ENCODE data around the gene SHC3. TPM values are rescaled to one million over a fixed set of nuclear protein-coding genes. Genes with fewer than 3 reads are reported as not detected.

The SHC3 gene
- total and polyA plus RNA-seq, 2 donors from 2014 or later: 0.95 to 1.5 TPM

DNA sequence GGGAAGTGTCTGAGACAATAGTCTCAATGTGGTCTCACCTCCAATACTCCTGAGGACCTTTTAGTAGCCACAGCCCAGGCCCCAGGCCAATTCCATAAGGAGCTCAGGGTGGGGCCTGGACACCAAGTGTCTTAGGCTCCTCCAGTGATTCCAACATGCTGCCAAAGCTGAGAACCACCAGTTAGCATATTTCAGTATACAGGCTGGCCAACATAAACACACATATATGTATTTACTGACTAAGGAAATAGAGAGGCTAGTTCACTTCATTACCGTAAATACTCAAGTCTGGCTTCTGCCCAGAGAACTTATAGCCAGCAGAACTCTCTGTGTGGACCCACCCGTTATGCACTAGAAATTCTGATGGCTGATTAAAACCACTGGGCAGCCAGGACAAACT, 163.3 kb downstream of the SHC3 start:
- H3K36me3 ChIP-seq (ENCODE audit: control insufficient read depth in 2 of 3, insufficient read depth in 3 of 3, low read length in 3 of 3): no peaks in the 10 kb centered on the region
- no peak overlapping the region for H3K27ac ChIP-seq (ENCODE audit: low read depth in 2 of 2, low read length in 2 of 2)
- H3K27me3 ChIP-seq (ENCODE audit: control insufficient read depth, insufficient read depth, low read length): no peaks in the 10 kb centered on the region
- TF ChIP-seq, protein P1, sequence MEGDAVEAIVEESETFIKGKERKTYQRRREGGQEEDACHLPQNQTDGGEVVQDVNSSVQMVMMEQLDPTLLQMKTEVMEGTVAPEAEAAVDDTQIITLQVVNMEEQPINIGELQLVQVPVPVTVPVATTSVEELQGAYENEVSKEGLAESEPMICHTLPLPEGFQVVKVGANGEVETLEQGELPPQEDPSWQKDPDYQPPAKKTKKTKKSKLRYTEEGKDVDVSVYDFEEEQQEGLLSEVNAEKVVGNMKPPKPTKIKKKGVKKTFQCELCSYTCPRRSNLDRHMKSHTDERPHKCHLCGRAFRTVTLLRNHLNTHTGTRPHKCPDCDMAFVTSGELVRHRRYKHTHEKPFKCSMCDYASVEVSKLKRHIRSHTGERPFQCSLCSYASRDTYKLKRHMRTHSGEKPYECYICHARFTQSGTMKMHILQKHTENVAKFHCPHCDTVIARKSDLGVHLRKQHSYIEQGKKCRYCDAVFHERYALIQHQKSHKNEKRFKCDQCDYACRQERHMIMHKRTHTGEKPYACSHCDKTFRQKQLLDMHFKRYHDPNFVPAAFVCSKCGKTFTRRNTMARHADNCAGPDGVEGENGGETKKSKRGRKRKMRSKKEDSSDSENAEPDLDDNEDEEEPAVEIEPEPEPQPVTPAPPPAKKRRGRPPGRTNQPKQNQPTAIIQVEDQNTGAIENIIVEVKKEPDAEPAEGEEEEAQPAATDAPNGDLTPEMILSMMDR (IDR thresholded peaks at IDR 0.05; ENCODE audit: borderline replicate concordance, extremely low read depth, insufficient read depth): no peak
- H3K4me3 ChIP-seq (ENCODE audit: low read length in 3 of 3): no peak overlapping the region
- H3K4me1 ChIP-seq (ENCODE audit: control insufficient read depth in 2 of 3, insufficient read depth in 2 of 3, low read depth in 1 of 3, low read length in 3 of 3): no peaks in the 10 kb centered on the region
- intact Hi-C loops (cut with DNase I): no loop called here
- DNase-seq: no peak
- no peak overlapping the region for H3K9ac ChIP-seq (ENCODE audit: low read length in 3 of 3)
- H3K9me3 ChIP-seq (ENCODE audit: control insufficient read depth in 2 of 3, insufficient read depth in 1 of 3, low read length in 3 of 3): no peaks in the 10 kb centered on the region
- no peak for FAIRE-seq

DNA sequence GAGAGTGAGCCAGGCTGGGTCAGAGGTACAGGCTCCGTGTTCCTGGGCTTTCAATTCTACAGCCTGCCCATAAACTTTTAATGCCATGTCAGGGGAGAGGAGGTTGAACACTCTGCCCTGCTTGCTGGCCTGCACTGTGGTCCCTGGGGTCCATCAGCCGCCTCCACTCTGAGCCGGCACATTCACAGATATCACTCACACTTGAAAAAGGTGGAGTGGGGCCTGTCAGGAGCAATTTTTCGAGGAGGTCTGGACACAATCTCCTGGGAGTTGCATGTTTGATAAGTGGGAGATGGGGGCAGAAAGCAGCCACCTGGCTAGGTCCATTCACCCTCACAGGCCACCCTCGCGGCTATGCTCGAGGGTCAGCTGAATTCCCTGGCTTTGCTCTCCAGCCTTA, 164.5 kb downstream of the SHC3 start:
- Histone ChIP-seq H3K9me3 (ENCODE audit: control insufficient read depth in 2 of 3, insufficient read depth in 1 of 3, low read length in 3 of 3) (no peaks in the 10 kb centered on the region), H3K4me1 (ENCODE audit: control insufficient read depth in 2 of 3, insufficient read depth in 2 of 3, low read depth in 1 of 3, low read length in 3 of 3) (no peaks in the 10 kb centered on the region), H3K4me3 (ENCODE audit: low read length in 3 of 3) (no peak overlapping the region), H3K27me3 (ENCODE audit: control insufficient read depth, insufficient read depth, low read length) (no peaks in the 10 kb centered on the region), H3K27ac (ENCODE audit: low read depth in 2 of 2, low read length in 2 of 2) (no peak overlapping the region), H3K9ac (ENCODE audit: low read length in 3 of 3) (no peak overlapping the region), H3K36me3 (ENCODE audit: control insufficient read depth in 2 of 3, insufficient read depth in 3 of 3, low read length in 3 of 3) (no peaks in the 10 kb centered on the region)
- FAIRE-seq: no peak
- intact Hi-C loops (cut with DNase I): no loop called here
- TF ChIP-seq, protein P1 (IDR thresholded peaks at IDR 0.05; ENCODE audit: borderline replicate concordance, extremely low read depth, insufficient read depth): no peak
- DNase-seq: no peak

DNA sequence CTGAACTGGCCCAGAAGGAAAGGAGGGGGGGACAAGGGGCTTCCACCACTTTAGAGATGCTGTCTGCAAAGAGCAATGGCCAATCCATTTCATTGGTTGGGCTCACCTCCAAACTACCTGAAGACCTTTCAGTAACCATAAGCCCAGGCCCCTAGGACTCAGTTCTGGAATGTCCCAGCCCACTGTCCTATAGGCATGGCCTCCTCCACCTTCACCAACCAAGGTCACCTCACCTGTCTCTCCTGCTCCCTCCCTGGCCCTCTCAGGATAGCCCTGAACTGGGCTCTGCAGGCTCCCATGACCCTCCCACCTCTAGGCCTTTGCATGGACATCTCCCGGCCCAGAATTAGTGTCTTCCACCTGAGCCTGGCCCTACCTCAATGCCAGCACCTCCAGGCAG, 165.0 kb downstream of the SHC3 start:
- no peaks in the 10 kb centered on the region for H3K4me1 ChIP-seq (ENCODE audit: control insufficient read depth in 2 of 3, insufficient read depth in 2 of 3, low read depth in 1 of 3, low read length in 3 of 3)
- H3K4me3 ChIP-seq (ENCODE audit: low read length in 3 of 3): no peak overlapping the region
- H3K9me3 ChIP-seq (ENCODE audit: control insufficient read depth in 2 of 3, insufficient read depth in 1 of 3, low read length in 3 of 3): no peaks in the 10 kb centered on the region
- TF ChIP-seq, protein P1 (IDR thresholded peaks at IDR 0.05; ENCODE audit: borderline replicate concordance, extremely low read depth, insufficient read depth): no peak
- no peaks in the 10 kb centered on the region for H3K36me3 ChIP-seq (ENCODE audit: control insufficient read depth in 2 of 3, insufficient read depth in 3 of 3, low read length in 3 of 3)
- FAIRE-seq: no peak
- H3K9ac ChIP-seq (ENCODE audit: low read length in 3 of 3): no peak overlapping the region
- DNase-seq: no peak
- no peaks in the 10 kb centered on the region for H3K27me3 ChIP-seq (ENCODE audit: control insufficient read depth, insufficient read depth, low read length)
- intact Hi-C loops (cut with DNase I): no loop called here
- H3K27ac ChIP-seq (ENCODE audit: low read depth in 2 of 2, low read length in 2 of 2): no peak overlapping the region

All from kidney (tissue), 14 donors.